Spleen (tissue), 7 donors: ENCODE data around the gene VWA1.

Experiments used
- CTCF ChIP-seq, 11 experiments: fragments of 200-600 bp in 7 of 11; fragments of 450-650 bp in 4 of 11; sonication (generic) in 4 of 11; IDR thresholded peaks in 8 of 11; conservative IDR thresholded peaks in 3 of 11; 1 replicate in 7 of 11; 2 replicates in 4 of 11; pipeline versions ENCODE4 v1.4.0 to v1.8.0; 2016 to 2021; ENCODE audit warnings: antibody characterized with exemption in 11 of 11, inconsistent platforms in 4 of 11, mild to moderate bottlenecking in 1 of 11
- POLR2A ChIP-seq, 3 donors: fragments of 450-650 bp; IDR thresholded peaks; one replicate each; pipeline ENCODE4 v1.5.1; 2017; ENCODE audit warnings: antibody characterized with exemption in 3 of 3, mild to moderate bottlenecking in 1 of 3
- POLR2AphosphoS5 ChIP-seq, 3 donors: sonication (generic); formaldehyde crosslinking; IDR thresholded peaks; one replicate each; pipeline ENCODE4 v1.5.1; 2017; ENCODE audit warnings: antibody characterized with exemption in 3 of 3
- donor health status: DM: no; HTN: no; CAD: no; lungs with moderate emphysema.
- donor health status: DM: no; HTN: no; CAD: no.
- donor health status: DM: no; HTN: no; CAD: no.

GRCh38 chr1:1442069-1442770 lies 6.7 kb downstream of the VWA1 start:
- TF ChIP-seq CTCF (IDR thresholded peaks at IDR 0.05 in 8 of 11, conservative IDR thresholded peaks at IDR 0.05 in 3 of 11), result no peak
- no peak for TF ChIP-seq POLR2AphosphoS5 (IDR thresholded peaks at IDR 0.05)
- TF ChIP-seq POLR2A (IDR thresholded peaks at IDR 0.05), result no peak
